CD4-positive, alpha-beta T cell (primary cell): ENCODE results near the gene NFX1. TPM values are rescaled to one million over a fixed set of nuclear protein-coding genes. Genes with fewer than 3 reads are reported as not detected.
A peak's percentile ranks its signal among the peaks of the same experiment; 100 is the strongest.

ENCODE experiments used
- ATAC-seq: fragments of 200-7000 bp; cut with Tn5 transposase; one replicate; pipeline ENCODE4 v1.10.0; 2022; ENCODE audit warnings: mild to moderate bottlenecking; ENCODE audit not compliant: poor library complexity
- CTCF ChIA-PET: fragments of 350-600 bp; sonication (Branson Sonifier 250); formaldehyde crosslinking; loops from one replicate; lab custom pipeline; 2021; ENCODE audit warnings: antibody characterized with exemption, inconsistent platforms; lab: Charles Lee
- POLR2A ChIA-PET: fragments of 350-600 bp; sonication (Branson Sonifier 250); formaldehyde crosslinking; loops from one replicate; lab custom pipeline; 2021; ENCODE audit warnings: antibody characterized with exemption, inconsistent platforms; lab: Charles Lee
- DNase-seq, 14 experiments: peaks; one replicate each; pipeline ENCODE4 v3.0.0-alpha.2; 2013 to 2020; ENCODE audit warnings: mixed read lengths in 2 of 14
- H3K27ac ChIP-seq, 2 donors: one replicate each; pipeline versions ENCODE4 v1.5.1 to v1.7.0; 2013; ENCODE audit warnings: low read length in 2 of 2, low read depth in 1 of 2, mild to moderate bottlenecking in 1 of 2
- H3K27me3 ChIP-seq, 2 experiments: 1 replicate in 1 of 2; 2 replicates in 1 of 2; pipeline versions ENCODE4 v1.6.1 to v1.7.0; 2013; ENCODE audit warnings: low read length in 2 of 2, control low read depth in 1 of 2, mild to moderate bottlenecking in 1 of 2, moderate library complexity in 1 of 2; ENCODE audit not compliant: insufficient read depth in 2 of 2, control insufficient read depth in 1 of 2
- H3K36me3 ChIP-seq: one replicate; pipeline ENCODE4 v1.6.1; 2013; ENCODE audit warnings: low read length, control low read depth; ENCODE audit not compliant: insufficient read depth
- H3K4me1 ChIP-seq: one replicate; pipeline ENCODE4 v1.6.1; 2013; ENCODE audit warnings: low read length, control low read depth; ENCODE audit not compliant: insufficient read depth
- H3K4me3 ChIP-seq: one replicate; pipeline ENCODE4 v1.5.1; 2013; ENCODE audit warnings: mild to moderate bottlenecking, low read length, moderate library complexity
- H3K9me3 ChIP-seq, 2 experiments: 1 replicate in 1 of 2; 2 replicates in 1 of 2; pipeline versions ENCODE4 v1.6.1 to v1.7.0; 2013; ENCODE audit warnings: low read length in 2 of 2, mild to moderate bottlenecking in 2 of 2, control low read depth in 1 of 2, moderate library complexity in 1 of 2; ENCODE audit not compliant: control insufficient read depth in 1 of 2, insufficient read depth in 1 of 2
- H3K27ac Mint-ChIP-seq: one replicate; pipeline ENCODE4 v1.8.0; 2020; ENCODE audit warnings: mixed read lengths
- H3K27me3 Mint-ChIP-seq: one replicate; pipeline ENCODE4 v1.8.0; 2021; ENCODE audit warnings: mixed read lengths
- H3K36me3 Mint-ChIP-seq: one replicate; pipeline ENCODE4 v1.8.0; 2021; ENCODE audit warnings: low read depth, mixed read lengths
- H3K4me1 Mint-ChIP-seq: one replicate; pipeline ENCODE4 v1.8.0; 2021; ENCODE audit warnings: low read depth, mixed read lengths
- H3K4me3 Mint-ChIP-seq: one replicate; pipeline ENCODE4 v1.8.0; 2020; ENCODE audit warnings: mild to moderate bottlenecking, mixed read lengths
- H3K9me3 Mint-ChIP-seq: one replicate; pipeline ENCODE4 v1.8.0; 2020; ENCODE audit warnings: mixed read lengths
- CTCF ChIP-seq: fragments of 200-600 bp; IDR thresholded peaks from one replicate; pipeline ENCODE4 v1.8.0; 2022; ENCODE audit warnings: antibody characterized with exemption, mild to moderate bottlenecking
- intact Hi-C, 2 experiments: fragments of 100-400 bp; cut with DNase I in 1 of 2; cut with micrococcal nuclease in 1 of 2; formaldehyde crosslinking; loops; one replicate each; pipeline versions ENCODE4 v1.15.1 to v1.9.0; 2023 to 2025; cut with DNase I, micrococcal nuclease
- polyA plus RNA-seq, 2 donors: library from polyadenylated mRNA; unstranded; fragments of 120-200 nt; gene quantifications; one replicate each; pipeline ENCODE4 v1.2.1, GENCODE V29; 2013
- total RNA-seq, 174 experiments: library from RNA in 2 of 174; stranded (reverse) in 2 of 174; gene quantifications; one replicate each; pipeline ENCODE4 v1.2.3 and lab custom pipeline; 2021 to 2026

The NFX1 gene
- total RNA-seq (10 to 100 TPM; 33.1 to 34.1 TPM), total RNA-seq (lab: John Stamatoyannopoulos, UW) (56.0 to 151 (median 100) reads per million in 172 experiments)
- polyA plus RNA-seq (2013, experiment 1 of 2) = 31.4 TPM
- 35.5 TPM for polyA plus RNA-seq (2013, experiment 2 of 2)

- peaks cover 55% of the 10 kb centered on the region for H3K4me1 ChIP-seq
- ChIA-PET POLR2A (interaction anchor here (0.5 to 2.7 kb wide), 37 partner anchors 8 to 1348 kb away, joined by 3 to 71 read pairs (median 5); partner anchors contain the start of genes AQP3, B4GALT1, BAG1 and CHMP5), CTCF (interaction anchor here (0.6 to 1.6 kb wide), 8 partner anchors 18 to 911 kb away, joined by 3 to 6 read pairs (median 4); partner anchors contain the start of genes BAG1 and DNAJA1)
- peak within 1 kb of the TSS; percentile 88 for H3K4me3 Mint-ChIP-seq
- H3K27me3 ChIP-seq = no peaks in the 10 kb centered on the region
- H3K36me3 ChIP-seq = peaks cover 28% of the 10 kb centered on the region
- H3K27ac Mint-ChIP-seq = peak within 1 kb of the TSS; percentile 99
- H3K36me3 Mint-ChIP-seq = peaks cover 55% of the 10 kb centered on the region
- intact Hi-C loops = loop anchor here (1.0 kb wide), 4 partner anchors 26 to 183 kb away; partner anchors contain the start of genes BAG1 (in 2 of the 2) and NOL6 (in 1 of the 2)
- peak within 1 kb of the TSS; percentile 99 to 100 for H3K27ac ChIP-seq
- H3K9me3 Mint-ChIP-seq = no peaks in the 10 kb centered on the region
- no peak for TF ChIP-seq CTCF
- ATAC-seq = peak; percentile 79
- peak; percentile 95 to 100 (median 98) for DNase-seq
- no peaks in the 10 kb centered on the region for H3K27me3 Mint-ChIP-seq
- no peaks in the 10 kb centered on the region for H3K9me3 ChIP-seq
- H3K4me1 Mint-ChIP-seq = peaks cover 62% of the 10 kb centered on the region
- peak within 1 kb of the TSS; percentile 92 for H3K4me3 ChIP-seq
Observed at GRCh38 chr9:33290247-33291030, at the start of gene NFX1. Gene NFX1 (plus strand): TSS chr9:33290516. CDS start chr9:33290573, 57 bp downstream.

- H3K4me3 Mint-ChIP-seq = no peak overlapping the region
- Histone ChIP-seq H3K4me1 (peaks cover 3% of the 10 kb centered on the region), H3K4me3 (no peak overlapping the region), H3K27me3 (peaks cover 0 to 2% of the 10 kb centered on the region in 2 experiments), H3K36me3 (no peaks in the 10 kb centered on the region), H3K27ac (no peak overlapping the region), H3K9me3 (no peaks in the 10 kb centered on the region)
- POLR2A ChIA-PET = no interaction called here
- DNase-seq = no peak
- CTCF ChIA-PET = no interaction called here
- intact Hi-C loops = no loop called here
- no peaks in the 10 kb centered on the region for H3K27me3 Mint-ChIP-seq
- no peaks in the 10 kb centered on the region for H3K36me3 Mint-ChIP-seq
- H3K4me1 Mint-ChIP-seq = peaks cover 4% of the 10 kb centered on the region
- H3K9me3 Mint-ChIP-seq = no peaks in the 10 kb centered on the region
- no peak for TF ChIP-seq CTCF
- no peak overlapping the region for H3K27ac Mint-ChIP-seq
- no peak for ATAC-seq
Observed at GRCh38 chr9:33241298-33241697, 49.0 kb upstream of the NFX1 start.

- Histone ChIP-seq H3K9me3 (no peaks in the 10 kb centered on the region), H3K27me3 (no peaks in the 10 kb centered on the region), H3K36me3 (no peaks in the 10 kb centered on the region), H3K4me3 (no peak overlapping the region), H3K27ac (no peak overlapping the region), H3K4me1 (peaks cover 3% of the 10 kb centered on the region)
- Mint-ChIP-seq H3K27me3 (no peaks in the 10 kb centered on the region), H3K4me3 (no peak overlapping the region), H3K9me3 (no peaks in the 10 kb centered on the region), H3K36me3 (peaks cover 5% of the 10 kb centered on the region), H3K4me1 (peaks cover 4% of the 10 kb centered on the region), H3K27ac (no peak overlapping the region)
- POLR2A ChIA-PET = no interaction called here
- CTCF ChIA-PET = no interaction called here
- DNase-seq (no peak), ATAC-seq (no peak)
- intact Hi-C loops = no loop called here
- no peak for TF ChIP-seq CTCF
Observed at GRCh38 chr9:33242609-33243134, 47.6 kb upstream of the NFX1 start.
